ENCODE measurements around the gene STAG3. TPM values are rescaled to one million over a fixed set of nuclear protein-coding genes. Genes with fewer than 3 reads are reported as not detected.
"Not testable (repeated sequence)": the region's sequence is repeated elsewhere in the genome, so short reads cannot be mapped to it uniquely, and the experiment has no call there.

STAG3 gene
- total and polyA plus RNA-seq, 2 donors (not counting 3 experiments of a cell fraction or from before 2014, with no cell fraction given) = 0.29 to 1.4 TPM

DNA sequence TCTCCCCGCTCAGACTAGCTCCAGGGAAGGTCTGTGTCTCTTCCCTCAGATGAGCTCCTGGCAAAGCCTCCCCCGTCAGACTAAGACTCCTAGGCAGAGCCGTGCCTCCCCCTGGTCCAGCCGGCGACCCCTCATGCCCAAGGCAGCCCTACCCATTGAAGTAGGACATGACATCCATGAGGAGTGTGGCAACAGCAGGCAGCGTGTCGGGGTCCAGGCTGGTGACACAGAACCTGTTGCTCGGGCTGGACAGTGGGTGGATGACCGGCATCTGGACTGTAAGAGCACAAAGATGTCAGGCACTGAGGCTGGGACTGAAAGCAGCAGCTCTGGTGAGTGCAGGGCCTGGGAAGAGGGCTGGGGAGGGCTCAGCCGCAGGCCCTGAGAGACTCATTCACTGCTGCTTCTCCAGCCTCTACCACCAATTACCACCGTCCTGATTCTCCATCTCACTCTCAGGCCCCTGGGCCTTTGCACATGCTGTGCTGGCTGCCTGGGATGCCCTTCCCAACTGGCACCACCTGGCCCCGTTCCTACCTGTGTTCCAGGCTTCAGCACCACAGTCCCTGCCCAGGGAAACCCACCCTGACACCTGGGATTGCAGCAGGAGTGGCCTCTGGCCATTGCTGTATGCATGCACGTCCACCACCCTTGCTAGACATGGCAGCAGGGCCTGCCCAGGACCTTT lies 44.9 kb downstream of the STAG3 start:
- dilution Hi-C loops (cut with MboI; ENCODE audit: extremely low pct_ligation_motif_present, low sequenced_read_pairs) (no loop called here), intact Hi-C loops (cut with micrococcal nuclease) (no loop called here)
- H3K36me3 ChIP-seq (ENCODE audit: control insufficient read depth in 2 of 2, extremely low read depth in 1 of 2, insufficient read depth in 2 of 2, low read length in 2 of 2) = peaks cover 0 to 7% of the 10 kb centered on the region in 2 experiments
- CTCF ChIA-PET = interaction anchor here (0.8 kb wide), 2 partner anchors 11 to 92 kb away, joined by 3 read pairs; no protein-coding TSS in a partner anchor
- POLR2A ChIA-PET = no interaction called here
- no TSS peak for BruUV-seq (replicated peaks)
- no peak for FAIRE-seq
- no peaks in the 10 kb centered on the region for H4K20me1 ChIP-seq (replicated peaks; ENCODE audit: control insufficient read depth, extremely low read depth, insufficient read depth, low read length)
- no peaks in the 10 kb centered on the region for H3K9me1 ChIP-seq (replicated peaks; ENCODE audit: control insufficient read depth, extremely low read depth, insufficient read depth, low read length)
- no peak overlapping the region for H3K4me3 ChIP-seq (replicated peaks in 1 of 3; ENCODE audit: insufficient read depth in 1 of 3, low read depth in 1 of 3, low read length in 3 of 3)
- no peak overlapping the region for H3K4me2 ChIP-seq (ENCODE audit: insufficient read depth, low read length)
- no peak for TF ChIP-seq MYC (IDR thresholded peaks at IDR 0.05; ENCODE audit: low read depth, low read length)
- TF ChIP-seq GATA2 (IDR thresholded peaks at IDR 0.05; ENCODE audit: insufficient read depth, insufficient read length, low read depth, low read length) = no peak
- TF ChIP-seq JUN (IDR thresholded peaks at IDR 0.05; ENCODE audit: borderline replicate concordance, insufficient read depth, insufficient read length, low read depth) = no peak
- no peak for TF ChIP-seq CTCF (IDR thresholded peaks at IDR 0.05; ENCODE audit: extremely low read depth in 1 of 2, insufficient read depth in 1 of 2, low read depth in 1 of 2, low read length in 2 of 2)
- TF ChIP-seq POLR2AphosphoS5 (IDR thresholded peaks at IDR 0.05; ENCODE audit: insufficient read depth, low read depth, low read length) = no peak
- TF ChIP-seq, protein P1, sequence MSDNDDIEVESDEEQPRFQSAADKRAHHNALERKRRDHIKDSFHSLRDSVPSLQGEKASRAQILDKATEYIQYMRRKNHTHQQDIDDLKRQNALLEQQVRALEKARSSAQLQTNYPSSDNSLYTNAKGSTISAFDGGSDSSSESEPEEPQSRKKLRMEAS (IDR thresholded peaks at IDR 0.05; ENCODE audit: insufficient read depth, insufficient read length) = no peak
- H3K79me2 ChIP-seq (ENCODE audit: control insufficient read depth, insufficient read depth, low read length) = no peaks in the 10 kb centered on the region
- H3K4me1 ChIP-seq (ENCODE audit: control insufficient read depth, extremely low read depth, insufficient read depth, low read length) = no peaks in the 10 kb centered on the region
- no peak overlapping the region for H3K9ac ChIP-seq (replicated peaks; ENCODE audit: extremely low read depth, insufficient read depth, low read length)
- no peaks in the 10 kb centered on the region for H3K27me3 ChIP-seq (ENCODE audit: control insufficient read depth in 2 of 2, insufficient read depth in 2 of 2, low read length in 2 of 2)
- no peak overlapping the region for H2AFZ ChIP-seq (ENCODE audit: low read depth, low read length)
- no peak for DNase-seq (ENCODE audit: low read depth, low spot score)
- H3K9me3 ChIP-seq (replicated peaks; ENCODE audit: control insufficient read depth, insufficient read depth, low read length) = no peaks in the 10 kb centered on the region
- no peak overlapping the region for H3K27ac ChIP-seq (ENCODE audit: insufficient read depth, low read depth, low read length)

DNA sequence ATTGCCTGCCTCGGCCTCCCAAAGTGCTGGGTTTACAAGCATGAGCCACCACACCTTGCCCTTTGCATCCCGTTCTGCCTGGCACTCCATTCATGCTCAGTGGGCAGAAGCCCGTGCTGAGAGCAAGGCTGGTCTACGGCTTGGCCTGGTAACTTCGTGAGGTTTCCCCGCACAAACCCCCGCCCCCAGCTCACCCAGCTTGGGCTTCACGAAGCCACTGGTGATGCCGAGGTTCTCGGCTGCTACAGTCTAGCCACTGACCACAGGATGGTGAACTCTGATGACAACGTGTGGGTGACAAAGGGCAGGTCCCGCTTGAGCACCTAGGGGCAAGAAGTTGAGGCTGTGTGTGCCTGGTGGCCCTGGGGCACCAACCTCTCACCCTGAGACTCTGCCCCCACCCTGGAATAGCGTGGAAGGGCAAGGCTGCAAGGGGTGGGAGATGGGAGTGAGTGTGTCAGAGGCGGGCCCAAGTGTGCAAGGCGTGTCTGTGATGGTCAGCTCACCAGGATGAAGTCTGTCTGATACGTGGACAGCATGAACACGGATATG lies 45.7 kb downstream of the STAG3 start:
- H3K4me3 ChIP-seq (replicated peaks in 1 of 3; ENCODE audit: insufficient read depth in 1 of 3, low read depth in 1 of 3, low read length in 3 of 3); H3K9me1 ChIP-seq (replicated peaks; ENCODE audit: control insufficient read depth, extremely low read depth, insufficient read depth, low read length); DNase-seq (ENCODE audit: low read depth, low spot score); POLR2A ChIA-PET; FAIRE-seq; H4K20me1 ChIP-seq (replicated peaks; ENCODE audit: control insufficient read depth, extremely low read depth, insufficient read depth, low read length); H3K79me2 ChIP-seq (ENCODE audit: control insufficient read depth, insufficient read depth, low read length); H3K9ac ChIP-seq (replicated peaks; ENCODE audit: extremely low read depth, insufficient read depth, low read length); H3K9me3 ChIP-seq (replicated peaks; ENCODE audit: control insufficient read depth, insufficient read depth, low read length); dilution Hi-C loops (cut with MboI; ENCODE audit: extremely low pct_ligation_motif_present, low sequenced_read_pairs); H2AFZ ChIP-seq (ENCODE audit: low read depth, low read length); H3K4me2 ChIP-seq (ENCODE audit: insufficient read depth, low read length); H3K36me3 ChIP-seq (ENCODE audit: control insufficient read depth in 2 of 2, extremely low read depth in 1 of 2, insufficient read depth in 2 of 2, low read length in 2 of 2); CTCF ChIA-PET; BruUV-seq (replicated peaks); H3K27me3 ChIP-seq (ENCODE audit: control insufficient read depth in 2 of 2, insufficient read depth in 2 of 2, low read length in 2 of 2); H3K27ac ChIP-seq (ENCODE audit: insufficient read depth, low read depth, low read length); H3K4me1 ChIP-seq (ENCODE audit: control insufficient read depth, extremely low read depth, insufficient read depth, low read length); intact Hi-C loops (cut with micrococcal nuclease): not testable (repeated sequence)

DNA sequence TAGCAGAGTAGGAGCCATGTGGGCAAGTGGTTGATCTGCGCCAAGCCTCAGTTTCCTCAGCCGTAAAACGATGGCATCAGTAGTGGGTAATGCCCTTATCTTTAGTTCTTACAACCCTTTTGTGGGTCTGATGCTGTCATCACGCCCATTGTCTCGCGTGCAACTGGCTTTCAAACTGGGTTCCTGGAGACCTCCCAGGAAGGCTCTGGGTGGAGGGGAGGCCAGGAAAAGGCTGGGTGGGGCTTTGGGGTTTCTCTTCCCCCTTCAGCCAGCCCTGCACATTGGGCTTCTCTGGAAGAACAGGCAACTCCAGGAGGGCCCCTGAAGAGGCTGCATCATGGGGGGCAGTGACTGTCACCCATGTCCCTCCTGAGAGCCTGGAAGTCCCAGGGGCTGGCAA lies 47.2 kb downstream of the STAG3 start:
- H3K79me2 ChIP-seq (ENCODE audit: control insufficient read depth, insufficient read depth, low read length); FAIRE-seq; H3K27me3 ChIP-seq (ENCODE audit: control insufficient read depth in 2 of 2, insufficient read depth in 2 of 2, low read length in 2 of 2); H3K4me3 ChIP-seq (replicated peaks in 1 of 3; ENCODE audit: insufficient read depth in 1 of 3, low read depth in 1 of 3, low read length in 3 of 3); intact Hi-C loops (cut with micrococcal nuclease); POLR2A ChIA-PET; H3K9me1 ChIP-seq (replicated peaks; ENCODE audit: control insufficient read depth, extremely low read depth, insufficient read depth, low read length); H4K20me1 ChIP-seq (replicated peaks; ENCODE audit: control insufficient read depth, extremely low read depth, insufficient read depth, low read length); H3K4me2 ChIP-seq (ENCODE audit: insufficient read depth, low read length); H2AFZ ChIP-seq (ENCODE audit: low read depth, low read length); H3K9ac ChIP-seq (replicated peaks; ENCODE audit: extremely low read depth, insufficient read depth, low read length); dilution Hi-C loops (cut with MboI; ENCODE audit: extremely low pct_ligation_motif_present, low sequenced_read_pairs); H3K9me3 ChIP-seq (replicated peaks; ENCODE audit: control insufficient read depth, insufficient read depth, low read length); H3K27ac ChIP-seq (ENCODE audit: insufficient read depth, low read depth, low read length); BruUV-seq (replicated peaks); H3K4me1 ChIP-seq (ENCODE audit: control insufficient read depth, extremely low read depth, insufficient read depth, low read length); DNase-seq (ENCODE audit: low read depth, low spot score); H3K36me3 ChIP-seq (ENCODE audit: control insufficient read depth in 2 of 2, extremely low read depth in 1 of 2, insufficient read depth in 2 of 2, low read length in 2 of 2); CTCF ChIA-PET: not testable (repeated sequence)

Data from endothelial cell of umbilical vein (primary cell).